ENCODE data around the gene LAMA2.

Gene LAMA2

GRCh38 chr6:128863983-128864382, 19.0 kb upstream of the LAMA2 start:
- Histone ChIP-seq H3F3A (ENCODE audit: low read depth) (no peaks in the 10 kb centered on the region), H3K9ac (ENCODE audit: low read depth, low read length, poor library complexity, severe bottlenecking) (no peak overlapping the region), H3K9me3 (ENCODE audit: insufficient read depth, low read depth, low read length) (no peaks in the 10 kb centered on the region), H3K4me1 (ENCODE audit: insufficient read depth, low read length, poor library complexity, severe bottlenecking) (no peaks in the 10 kb centered on the region), H3K36me3 (ENCODE audit: insufficient read depth, low read length) (no peaks in the 10 kb centered on the region), H3K4me2 (ENCODE audit: low read depth, low read length, poor library complexity, severe bottlenecking) (no peak overlapping the region), H3K9me2 (replicated peaks; ENCODE audit: low read depth, low read length) (no peaks in the 10 kb centered on the region), H3K4me3 (ENCODE audit: low read length, poor library complexity, severe bottlenecking) (no peak overlapping the region), H3K27me3 (ENCODE audit: insufficient read depth, low read length, poor library complexity, severe bottlenecking) (no peaks in the 10 kb centered on the region), H3K79me2 (ENCODE audit: insufficient read depth, low read length) (no peaks in the 10 kb centered on the region), H2AFZ (ENCODE audit: low read length) (no peak overlapping the region), H4K20me1 (ENCODE audit: insufficient read depth, low read length, poor library complexity, severe bottlenecking) (no peaks in the 10 kb centered on the region)
- TF ChIP-seq EZH2phosphoT487 (IDR thresholded peaks at IDR 0.05; ENCODE audit: borderline replicate concordance), result no peak
- TF ChIP-seq, protein P1, sequence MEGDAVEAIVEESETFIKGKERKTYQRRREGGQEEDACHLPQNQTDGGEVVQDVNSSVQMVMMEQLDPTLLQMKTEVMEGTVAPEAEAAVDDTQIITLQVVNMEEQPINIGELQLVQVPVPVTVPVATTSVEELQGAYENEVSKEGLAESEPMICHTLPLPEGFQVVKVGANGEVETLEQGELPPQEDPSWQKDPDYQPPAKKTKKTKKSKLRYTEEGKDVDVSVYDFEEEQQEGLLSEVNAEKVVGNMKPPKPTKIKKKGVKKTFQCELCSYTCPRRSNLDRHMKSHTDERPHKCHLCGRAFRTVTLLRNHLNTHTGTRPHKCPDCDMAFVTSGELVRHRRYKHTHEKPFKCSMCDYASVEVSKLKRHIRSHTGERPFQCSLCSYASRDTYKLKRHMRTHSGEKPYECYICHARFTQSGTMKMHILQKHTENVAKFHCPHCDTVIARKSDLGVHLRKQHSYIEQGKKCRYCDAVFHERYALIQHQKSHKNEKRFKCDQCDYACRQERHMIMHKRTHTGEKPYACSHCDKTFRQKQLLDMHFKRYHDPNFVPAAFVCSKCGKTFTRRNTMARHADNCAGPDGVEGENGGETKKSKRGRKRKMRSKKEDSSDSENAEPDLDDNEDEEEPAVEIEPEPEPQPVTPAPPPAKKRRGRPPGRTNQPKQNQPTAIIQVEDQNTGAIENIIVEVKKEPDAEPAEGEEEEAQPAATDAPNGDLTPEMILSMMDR (conservative IDR thresholded peaks at IDR 0.05; ENCODE audit: low read length), result no peak

DNA sequence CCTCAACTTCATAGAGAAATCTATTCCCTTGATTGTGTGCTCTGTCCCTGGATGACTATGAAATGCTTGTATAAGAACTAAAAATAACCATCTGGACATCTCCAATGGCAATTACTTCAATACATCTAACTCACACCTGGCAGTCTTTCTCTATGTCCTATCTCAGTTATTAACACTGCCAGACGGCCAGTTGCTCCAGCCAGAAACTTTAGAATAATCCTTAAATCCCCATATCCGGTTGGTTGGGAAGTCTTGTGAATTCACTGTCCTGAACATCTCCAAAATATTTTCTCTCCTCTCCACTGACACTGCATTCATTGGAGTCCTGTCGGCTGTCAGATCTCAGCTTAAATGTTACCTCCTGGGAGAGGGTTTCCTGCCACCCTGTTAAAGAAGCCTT, 12.2 kb upstream of the LAMA2 start:
- Histone ChIP-seq H3K4me2 (ENCODE audit: low read depth, low read length, poor library complexity, severe bottlenecking) (no peak overlapping the region), H3K27me3 (ENCODE audit: insufficient read depth, low read length, poor library complexity, severe bottlenecking) (no peaks in the 10 kb centered on the region), H4K20me1 (ENCODE audit: insufficient read depth, low read length, poor library complexity, severe bottlenecking) (no peaks in the 10 kb centered on the region), H3K4me3 (ENCODE audit: low read length, poor library complexity, severe bottlenecking) (no peak overlapping the region), H3K9me2 (replicated peaks; ENCODE audit: low read depth, low read length) (no peaks in the 10 kb centered on the region), H3K9ac (ENCODE audit: low read depth, low read length, poor library complexity, severe bottlenecking) (no peak overlapping the region), H3K36me3 (ENCODE audit: insufficient read depth, low read length) (no peaks in the 10 kb centered on the region), H3K79me2 (ENCODE audit: insufficient read depth, low read length) (no peaks in the 10 kb centered on the region), H3K9me3 (ENCODE audit: insufficient read depth, low read depth, low read length) (no peaks in the 10 kb centered on the region), H3F3A (ENCODE audit: low read depth) (no peaks in the 10 kb centered on the region), H2AFZ (ENCODE audit: low read length) (no peak overlapping the region), H3K4me1 (ENCODE audit: insufficient read depth, low read length, poor library complexity, severe bottlenecking) (no peaks in the 10 kb centered on the region)
- no peak for TF ChIP-seq EZH2phosphoT487 (IDR thresholded peaks at IDR 0.05; ENCODE audit: borderline replicate concordance)
- TF ChIP-seq, protein P1 (conservative IDR thresholded peaks at IDR 0.05; ENCODE audit: low read length), result no peak

GRCh38 chr6:128874863-128875262, 8.1 kb upstream of the LAMA2 start:
- Histone ChIP-seq H3K9me3 (ENCODE audit: insufficient read depth, low read depth, low read length) (no peaks in the 10 kb centered on the region), H3K4me2 (ENCODE audit: low read depth, low read length, poor library complexity, severe bottlenecking) (no peak overlapping the region), H3K79me2 (ENCODE audit: insufficient read depth, low read length) (no peaks in the 10 kb centered on the region), H3F3A (ENCODE audit: low read depth) (no peaks in the 10 kb centered on the region), H3K27me3 (ENCODE audit: insufficient read depth, low read length, poor library complexity, severe bottlenecking) (no peaks in the 10 kb centered on the region), H3K9me2 (replicated peaks; ENCODE audit: low read depth, low read length) (no peaks in the 10 kb centered on the region), H3K9ac (ENCODE audit: low read depth, low read length, poor library complexity, severe bottlenecking) (no peak overlapping the region), H4K20me1 (ENCODE audit: insufficient read depth, low read length, poor library complexity, severe bottlenecking) (no peaks in the 10 kb centered on the region), H3K4me3 (ENCODE audit: low read length, poor library complexity, severe bottlenecking) (no peak overlapping the region), H3K36me3 (ENCODE audit: insufficient read depth, low read length) (no peaks in the 10 kb centered on the region), H2AFZ (ENCODE audit: low read length) (no peak overlapping the region), H3K4me1 (ENCODE audit: insufficient read depth, low read length, poor library complexity, severe bottlenecking) (no peaks in the 10 kb centered on the region)
- TF ChIP-seq, protein P1 (conservative IDR thresholded peaks at IDR 0.05; ENCODE audit: low read length), result no peak
- TF ChIP-seq EZH2phosphoT487 (IDR thresholded peaks at IDR 0.05; ENCODE audit: borderline replicate concordance), result no peak
